GM21515 (cell line): ENCODE measurements around the gene PGA4.
"Not testable (repeated sequence)": the region's sequence is repeated elsewhere in the genome, so short reads cannot be mapped to it uniquely, and the experiment has no call there.

Experiments
- ATAC-seq: cut with Tn5 transposase; IDR thresholded peaks from one replicate; pipeline ENCODE4 v1.9.1; 2021; ENCODE audit not compliant: unreplicated experiment

PGA4 gene

DNA sequence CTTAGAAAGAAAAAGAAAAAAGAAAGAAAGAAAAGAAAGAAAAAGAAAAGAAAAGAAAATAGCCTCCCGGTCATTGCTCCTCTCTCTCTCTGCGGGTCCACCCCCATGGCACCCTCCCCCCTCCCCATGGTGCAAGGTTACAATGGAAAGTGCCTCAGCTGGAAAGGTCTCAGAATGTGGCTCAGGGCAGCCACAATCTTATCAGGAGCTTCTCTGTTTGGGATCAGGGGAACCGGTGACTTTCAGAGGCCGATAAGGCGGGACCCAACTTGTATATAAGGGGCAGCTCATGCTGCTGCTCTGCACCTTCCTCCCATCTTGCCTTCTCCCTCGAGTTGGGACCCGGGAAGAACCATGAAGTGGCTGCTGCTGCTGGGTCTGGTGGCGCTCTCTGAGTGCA, at the start of gene PGA4:
Gene PGA4, plus strand, starts transcription at position 301 of the 400 bp plus-strand sequence. Its CDS starts 54 bp downstream, at position 355.
- not testable (repeated sequence) for ATAC-seq

DNA sequence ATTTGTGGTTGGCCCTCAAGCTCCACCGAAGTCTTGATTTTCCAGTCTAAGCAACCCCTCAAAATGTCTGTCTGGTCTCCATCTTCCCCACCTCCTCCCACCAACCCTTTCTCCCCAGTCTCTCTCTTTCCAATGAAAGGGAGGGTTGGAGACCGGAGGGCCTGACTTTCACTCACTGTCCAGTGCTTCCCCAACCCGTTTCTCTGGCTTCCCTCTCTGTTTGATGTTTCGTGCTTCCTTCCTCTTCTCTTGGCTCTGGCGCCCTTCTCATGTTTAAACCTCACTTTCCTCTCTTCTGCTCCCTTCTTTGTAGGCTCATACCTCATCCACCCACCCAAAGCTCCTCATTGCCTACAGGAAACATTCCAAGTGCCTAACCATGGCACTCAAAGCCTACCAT, 49.8 kb upstream of the PGA4 start:
- no peak for ATAC-seq

DNA sequence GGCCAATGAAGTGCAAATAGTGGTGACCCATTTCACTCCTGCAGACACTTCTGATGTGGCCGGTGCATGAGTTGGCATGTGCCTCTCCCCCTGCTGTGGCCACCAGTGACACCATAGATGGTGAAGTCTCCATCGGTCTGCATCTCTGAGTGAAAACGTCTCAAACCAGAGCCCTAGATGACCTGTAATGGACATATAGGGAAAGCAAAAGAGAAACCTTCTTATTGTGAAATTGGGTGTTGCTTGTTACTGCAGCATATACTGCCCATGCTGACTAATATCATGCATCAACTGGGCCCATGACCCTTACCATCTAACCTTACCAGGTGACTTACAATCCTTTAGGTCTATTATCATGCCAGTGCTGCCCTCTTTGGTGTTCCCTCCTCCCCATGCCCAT, 49.3 kb upstream of the PGA4 start:
- ATAC-seq = no peak

DNA sequence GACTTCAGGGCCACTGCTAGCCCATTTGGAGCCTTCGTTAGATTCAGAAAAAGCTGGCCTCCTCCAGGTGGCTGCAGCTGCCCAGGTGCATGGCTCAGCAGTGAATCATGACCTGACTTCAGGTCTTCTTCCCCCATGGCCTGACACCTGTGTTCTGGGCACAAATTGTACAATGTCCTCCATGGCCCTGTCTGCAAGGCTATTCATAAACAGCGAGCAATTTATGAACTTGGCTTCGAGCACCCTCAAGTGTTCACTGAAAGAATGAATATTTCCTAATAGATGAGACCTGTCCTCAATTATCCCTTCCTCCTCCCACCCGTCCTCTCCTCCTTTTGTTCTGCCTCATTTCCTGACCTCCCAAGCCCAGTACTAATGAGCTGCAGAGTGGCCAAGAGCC, 48.7 kb upstream of the PGA4 start:
- ATAC-seq = no peak

DNA sequence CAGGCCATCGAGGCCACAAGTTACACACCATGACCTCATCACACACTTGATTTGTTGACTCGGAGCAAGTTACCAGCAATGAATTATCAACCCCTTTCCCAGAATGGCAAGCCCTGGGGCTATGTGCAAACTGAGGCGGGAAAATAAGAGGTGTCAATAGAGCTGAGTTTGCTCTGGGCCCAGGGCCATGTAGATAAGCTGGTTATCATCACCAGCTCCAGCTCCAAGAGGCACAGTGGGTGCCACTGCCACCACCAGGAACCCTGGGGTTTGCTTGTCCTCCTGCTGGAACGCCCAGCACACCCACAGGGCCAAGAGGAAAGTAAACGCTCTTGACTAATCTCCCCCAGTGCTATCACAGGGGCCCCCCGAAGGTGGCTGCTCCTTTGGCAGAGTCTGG, 47.9 kb upstream of the PGA4 start:
- ATAC-seq = no peak

DNA sequence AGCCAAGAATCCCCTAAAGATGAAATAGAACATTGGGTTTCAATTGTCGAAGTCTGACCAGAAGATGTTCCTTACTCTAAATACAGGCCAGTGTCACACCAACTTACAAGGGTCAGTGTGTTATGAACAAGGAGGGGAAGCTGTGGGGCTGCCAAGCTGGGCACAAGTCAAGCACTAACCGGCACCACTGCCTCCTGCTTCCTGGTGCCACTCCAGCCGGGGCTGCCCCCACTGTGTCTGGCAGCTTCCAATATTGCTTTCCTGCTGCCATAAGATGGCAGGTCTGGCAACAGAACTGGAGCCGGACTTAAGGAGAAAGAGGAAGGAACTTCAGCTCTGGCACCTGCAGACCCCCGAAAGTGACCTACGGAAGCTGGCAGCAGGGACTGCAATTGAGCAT, 47.2 kb upstream of the PGA4 start:
- ATAC-seq = no peak

DNA sequence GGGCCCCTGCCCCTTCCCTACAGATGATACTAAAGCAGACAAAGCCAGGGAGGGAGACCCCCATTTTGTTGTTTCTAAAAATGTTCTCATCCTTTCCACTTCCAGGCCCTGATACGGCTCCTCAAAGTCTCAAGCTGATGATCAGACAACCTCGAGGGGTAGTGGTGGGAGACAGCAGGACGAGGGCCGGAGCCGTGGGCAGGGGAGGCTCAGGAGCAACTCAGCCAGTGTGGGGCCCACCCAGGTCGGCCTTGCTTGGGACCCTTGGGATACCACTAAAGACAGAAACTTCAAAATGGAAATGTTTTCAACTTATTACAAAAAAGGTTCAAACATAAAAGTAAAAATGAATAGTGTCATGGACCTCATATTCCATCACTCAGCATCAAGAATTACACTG, 45.7 kb upstream of the PGA4 start:
- ATAC-seq = no peak

DNA sequence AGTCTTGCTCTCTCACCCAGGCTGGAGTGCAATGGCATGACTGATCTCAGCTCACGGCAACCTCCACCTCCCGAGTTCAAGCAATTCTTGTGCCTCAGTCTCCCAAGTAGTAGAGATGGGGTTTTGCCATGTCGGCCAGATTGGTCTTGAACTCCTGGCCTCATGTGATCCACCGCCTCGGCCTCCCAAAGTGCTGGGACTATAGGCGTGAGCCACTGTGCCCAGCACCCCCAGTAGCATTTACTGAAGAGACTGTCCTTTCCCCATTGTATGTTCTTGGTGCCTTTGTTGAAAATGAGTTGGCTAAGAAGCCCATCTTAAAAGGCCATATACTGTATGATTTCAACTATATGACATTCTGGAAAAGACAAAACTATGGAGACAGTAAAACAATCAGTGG, 41.9 kb upstream of the PGA4 start:
- not testable (repeated sequence) for ATAC-seq

DNA sequence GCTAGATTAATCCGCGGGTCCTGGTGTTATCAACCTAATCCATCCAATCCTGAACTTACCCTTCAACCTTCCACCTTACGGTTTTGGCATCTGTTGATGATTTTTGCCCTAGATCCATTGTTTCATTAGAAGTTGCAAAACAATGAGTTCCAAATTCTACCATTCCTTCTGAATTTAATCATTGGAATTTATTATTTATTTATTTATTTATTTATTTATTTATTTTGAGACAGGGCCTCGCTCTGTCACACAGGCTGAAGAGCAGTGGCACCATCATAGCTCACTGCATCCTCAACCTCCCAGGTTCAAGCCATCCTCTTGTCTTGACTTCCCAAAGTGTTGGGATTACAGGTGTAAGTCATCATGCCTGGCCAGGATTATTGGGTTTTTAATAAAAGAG, 40.7 kb upstream of the PGA4 start:
- no peak for ATAC-seq

DNA sequence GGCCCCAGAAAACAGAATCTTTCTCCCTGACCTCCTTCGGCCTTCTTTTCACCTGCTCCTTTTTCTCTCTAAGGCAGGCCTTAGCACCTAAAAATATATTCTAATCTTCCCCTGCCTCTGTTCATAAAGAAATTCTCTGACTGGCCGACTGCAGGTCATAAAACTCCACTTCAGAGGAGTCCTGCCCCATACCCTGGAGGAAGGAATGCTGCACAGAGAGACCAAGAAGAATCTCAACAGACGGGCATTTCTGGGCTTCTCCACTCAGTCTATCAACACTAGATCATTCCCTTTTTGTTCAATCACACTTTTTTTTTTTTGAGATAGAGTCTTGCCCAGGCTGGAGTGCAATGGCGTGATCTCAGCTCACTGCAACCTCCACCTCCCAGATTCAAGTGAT, 38.5 kb upstream of the PGA4 start:
- ATAC-seq = no peak

DNA sequence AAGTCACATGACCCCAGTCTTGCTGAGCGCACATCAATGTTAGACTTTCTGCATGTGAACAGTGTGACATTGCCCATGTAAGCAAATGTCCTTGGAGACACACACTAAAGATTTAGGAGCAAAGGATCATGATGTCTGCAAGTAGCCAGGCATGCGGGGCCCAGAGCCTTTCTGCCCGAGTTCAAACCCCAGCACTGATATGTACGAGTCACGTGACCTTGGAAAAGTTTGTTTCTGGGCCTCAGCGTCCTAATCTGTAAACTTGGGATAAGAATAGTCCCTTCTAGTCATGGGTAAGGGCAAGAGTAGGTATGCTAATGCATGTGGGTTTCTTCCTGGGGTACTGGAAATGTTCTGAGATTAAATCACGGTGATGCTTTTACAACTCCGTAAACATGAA, 35.6 kb upstream of the PGA4 start:
- ATAC-seq = no peak

DNA sequence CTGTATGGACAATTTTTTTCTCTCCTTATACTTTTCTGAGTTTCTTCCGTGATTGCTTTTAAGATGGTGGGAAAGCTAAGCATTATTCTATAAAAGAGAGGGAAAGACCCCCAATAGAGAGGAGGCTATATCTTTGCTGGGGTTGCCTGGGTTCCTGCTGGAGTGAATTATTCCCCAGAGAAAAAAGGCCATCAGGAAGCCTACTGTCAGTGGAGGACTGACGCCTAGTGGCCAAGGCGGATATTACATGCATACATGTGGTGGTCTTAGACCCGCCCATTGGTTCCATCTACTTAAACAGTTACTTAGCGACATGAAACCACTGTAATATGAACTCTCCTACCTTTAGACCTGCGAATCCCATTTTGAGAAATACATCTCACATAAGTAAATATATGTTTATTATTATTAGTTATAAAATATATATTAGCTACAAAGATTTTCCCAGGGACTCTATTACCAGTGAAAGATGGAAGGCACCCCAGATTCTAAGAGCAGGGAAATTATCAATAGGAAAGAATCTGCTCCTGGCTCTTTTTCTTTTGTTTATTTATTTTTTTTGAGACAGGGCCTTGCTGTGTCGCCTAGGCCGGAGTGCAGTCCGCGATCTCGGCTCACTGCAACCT, 34.5 kb upstream of the PGA4 start:
- no peak for ATAC-seq

DNA sequence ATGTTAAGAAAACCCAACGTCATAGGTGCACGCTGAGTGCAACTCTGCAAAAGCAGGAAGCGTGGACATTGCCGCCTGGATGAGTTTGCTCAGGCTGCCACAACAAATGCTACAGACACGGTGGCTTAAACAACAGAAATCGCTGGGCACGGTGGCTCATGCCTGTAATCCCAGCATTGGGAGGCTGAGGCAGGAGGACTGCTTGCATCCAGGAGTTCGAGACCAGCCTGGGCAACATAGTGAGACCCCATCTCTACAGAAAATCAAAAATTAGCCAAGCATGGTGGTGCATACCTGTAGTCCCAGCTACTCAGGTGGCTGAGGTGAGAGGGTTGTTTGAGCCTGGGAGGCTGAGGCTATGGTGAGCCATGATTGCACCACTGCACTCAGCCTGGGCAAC, 32.2 kb upstream of the PGA4 start:
- ATAC-seq = no peak

DNA sequence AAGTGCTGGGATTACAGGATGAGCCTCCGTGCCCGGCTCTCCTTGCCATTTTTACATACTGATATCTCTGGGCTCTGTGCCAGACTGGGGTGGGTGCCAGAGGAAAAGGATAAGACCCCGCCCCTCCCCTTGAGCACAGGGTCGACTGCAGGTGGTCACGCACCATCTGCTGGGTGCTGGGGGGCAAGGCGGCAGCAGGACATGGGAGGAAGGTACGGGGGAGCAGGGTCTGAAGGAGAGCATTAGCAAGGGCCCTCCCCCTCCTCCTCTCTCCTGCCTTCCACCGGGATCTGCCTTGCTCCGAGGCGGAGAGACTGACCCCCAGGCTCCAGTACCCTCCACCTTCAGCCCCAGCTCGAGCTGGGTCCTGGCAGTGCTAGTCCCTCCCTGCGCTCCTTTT, 28.6 kb upstream of the PGA4 start:
- ATAC-seq = no peak

DNA sequence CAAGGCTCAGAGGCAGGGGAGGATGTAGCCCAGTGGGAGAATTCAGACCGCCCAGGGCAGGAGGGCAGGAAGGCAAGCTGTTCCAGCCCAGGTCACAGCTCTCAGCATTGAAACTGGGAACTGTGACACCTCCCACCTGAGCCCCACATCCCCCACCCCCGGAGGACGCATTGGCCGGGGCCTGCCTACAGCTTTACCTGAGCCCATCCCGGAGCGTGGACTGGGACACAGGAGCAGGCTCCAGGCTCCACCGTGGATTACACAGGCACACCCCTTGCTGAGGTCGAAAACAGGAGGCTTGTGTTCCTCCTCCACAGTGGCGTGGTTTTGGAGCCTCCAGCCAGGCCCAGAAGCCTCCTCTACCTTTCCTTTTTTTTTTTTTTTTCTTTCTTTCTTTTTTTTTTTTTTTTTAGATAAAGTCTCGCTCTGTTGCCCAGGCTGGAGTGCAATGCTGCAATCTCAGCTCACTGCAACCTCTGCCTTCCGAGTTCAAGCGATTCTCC, 27.9 kb upstream of the PGA4 start:
- ATAC-seq = no peak

DNA sequence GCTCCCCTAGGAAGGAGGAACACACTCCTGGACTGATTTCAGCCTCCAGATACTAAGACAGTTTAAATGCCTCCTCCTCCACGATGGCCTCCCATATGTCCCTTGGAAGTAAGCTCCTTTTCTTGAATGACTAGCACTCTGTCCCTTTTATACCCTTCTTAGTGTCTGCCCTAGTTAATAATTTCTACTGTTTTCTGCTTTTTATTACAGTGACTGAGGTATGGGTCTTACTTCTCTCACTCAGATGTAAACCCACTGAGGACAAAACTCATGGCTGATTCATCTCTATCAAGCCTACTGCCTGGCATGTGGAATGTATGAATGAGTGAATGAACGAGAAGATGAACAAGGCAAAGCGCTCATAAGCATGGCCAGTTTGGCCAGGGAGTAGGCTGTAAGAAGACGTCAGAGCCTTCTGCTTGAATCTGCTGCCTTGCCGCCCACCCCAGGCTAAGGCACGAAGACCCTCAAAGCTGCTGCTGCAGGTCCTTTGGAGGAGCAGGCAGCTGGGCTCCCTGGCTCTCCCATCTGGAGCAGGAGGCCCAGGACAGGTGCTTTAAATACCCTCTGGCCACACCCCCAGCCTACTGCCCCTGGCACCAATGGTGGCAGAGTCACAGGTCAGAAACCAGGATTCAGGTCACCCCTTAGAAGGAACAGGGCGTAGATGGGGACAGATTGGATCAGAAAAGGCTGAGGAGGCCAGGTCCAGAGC, 27.0 kb upstream of the PGA4 start:
- ATAC-seq = no peak

DNA sequence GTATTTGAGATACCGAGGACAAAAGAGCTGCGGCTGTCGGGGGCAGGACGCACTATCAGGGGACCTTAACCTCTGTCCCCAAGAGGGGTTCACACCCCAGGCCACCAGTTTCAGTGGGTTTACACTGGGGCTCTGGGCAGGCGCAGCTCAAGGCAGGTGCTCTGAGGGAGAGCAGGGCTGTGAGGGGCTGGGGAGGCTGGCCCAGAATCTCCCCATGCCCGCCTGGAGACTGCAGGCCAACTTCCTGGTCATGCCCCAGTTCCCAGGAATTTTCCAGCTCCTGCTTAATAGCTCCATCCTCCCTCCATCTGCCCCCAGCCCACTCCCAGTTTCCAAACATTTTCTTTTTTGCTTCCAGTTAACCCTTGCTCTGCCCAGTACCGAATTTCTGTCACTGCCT, 26.4 kb upstream of the PGA4 start:
- ATAC-seq = no peak

DNA sequence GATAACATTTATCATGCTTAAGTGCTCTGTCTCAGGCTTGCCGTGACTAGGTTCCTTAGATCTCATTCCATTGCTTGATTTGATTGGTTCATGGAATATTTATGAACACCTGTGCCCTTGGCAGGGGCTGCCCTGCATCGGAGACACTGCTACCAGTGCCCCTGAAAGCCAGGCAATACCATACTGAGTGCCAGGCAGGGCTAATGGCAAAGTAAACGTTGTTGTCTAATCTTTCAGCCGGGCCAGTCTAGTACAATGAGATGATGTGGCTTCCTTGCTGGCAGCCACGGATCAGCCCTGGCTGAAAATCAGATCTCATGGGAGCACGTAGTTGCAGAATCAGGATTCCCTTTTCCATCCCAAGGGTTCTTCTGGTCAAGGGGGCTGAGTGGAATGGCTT, 23.8 kb upstream of the PGA4 start:
- no peak for ATAC-seq

DNA sequence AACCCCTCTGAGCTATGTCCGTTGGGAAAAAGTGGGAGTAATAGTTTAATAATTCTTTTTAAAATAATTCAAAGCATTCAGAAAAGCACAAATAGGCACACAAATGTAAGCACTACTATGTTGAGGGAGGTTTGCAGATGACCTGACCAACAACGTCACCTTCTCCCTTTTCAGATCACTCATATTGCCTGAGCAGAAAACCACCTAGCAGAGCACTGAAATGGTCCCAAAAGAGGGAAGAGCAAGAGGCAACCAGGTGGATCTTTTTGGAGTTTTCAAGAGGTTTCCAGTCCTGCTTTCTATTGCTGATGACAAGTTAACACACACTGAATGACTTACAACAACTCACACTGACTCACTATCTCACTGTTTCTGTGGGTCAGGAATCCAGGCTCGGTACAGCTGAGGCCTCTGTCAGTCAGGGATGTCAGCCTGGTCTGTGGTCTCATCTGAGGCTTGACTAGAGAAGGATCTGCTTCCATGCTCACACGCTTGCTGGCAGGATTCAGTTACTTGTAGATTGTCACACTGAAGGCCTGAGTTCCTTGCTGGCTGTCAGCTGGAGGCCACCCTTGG, 23.1 kb upstream of the PGA4 start:
- ATAC-seq = no peak

DNA sequence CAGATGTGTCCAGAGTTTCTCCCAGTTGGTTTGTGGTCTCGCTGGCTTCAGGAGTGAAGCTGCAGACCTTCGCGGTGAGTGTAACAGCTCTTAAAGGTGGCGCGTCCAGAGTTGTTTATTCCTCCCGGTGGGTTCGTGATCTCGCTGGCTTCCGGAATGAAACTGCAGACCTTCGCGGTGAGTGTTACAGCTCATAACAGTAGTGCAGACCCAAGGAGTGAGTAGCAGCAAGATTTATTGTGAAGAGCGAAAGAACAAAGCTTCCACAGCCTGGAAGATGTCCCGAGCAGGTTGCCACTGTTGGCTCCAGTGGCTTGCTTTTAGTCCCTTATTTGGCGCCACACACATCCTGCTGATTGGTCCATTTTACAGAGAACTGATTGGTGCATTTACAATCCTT, 20.7 kb upstream of the PGA4 start:
- ATAC-seq = no peak

DNA sequence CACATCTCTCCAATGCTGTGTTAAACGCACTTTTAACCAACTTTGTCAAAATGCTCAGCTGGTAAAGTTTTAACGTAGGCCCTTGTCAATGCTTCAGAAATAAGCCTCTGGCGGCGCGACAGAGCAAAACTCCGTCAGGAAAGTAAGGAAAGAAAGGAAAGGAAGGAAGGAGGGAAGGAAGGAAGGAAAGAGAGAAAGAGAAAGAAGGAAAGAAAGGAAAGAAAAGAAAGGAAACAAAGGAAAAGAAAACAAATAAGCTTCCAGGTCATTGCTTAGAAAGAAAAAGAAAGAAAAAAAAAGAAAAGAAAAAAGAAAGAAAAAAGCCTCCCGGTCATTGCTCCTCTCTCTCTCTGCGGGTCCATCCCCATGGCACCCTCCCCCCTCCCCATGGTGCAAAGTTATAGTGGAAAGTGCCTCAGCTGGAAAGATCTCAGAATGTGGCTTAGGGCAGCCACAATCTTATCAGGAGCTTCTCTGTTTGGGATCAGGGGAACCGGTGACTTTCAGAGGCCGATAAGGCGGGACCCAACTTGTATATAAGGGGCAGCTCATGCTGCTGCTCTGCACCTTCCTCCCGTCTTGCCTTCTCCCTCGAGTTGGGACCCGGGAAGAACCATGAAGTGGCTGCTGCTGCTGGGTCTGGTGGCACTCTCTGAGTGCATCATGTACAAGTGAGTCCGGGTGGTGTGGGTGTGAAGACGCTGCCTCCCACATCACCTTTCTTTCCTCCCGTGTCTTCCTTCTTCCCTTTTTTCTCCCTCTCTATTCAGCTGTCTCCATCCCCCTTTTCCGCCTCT, 19.0 kb upstream of the PGA4 start, which contains the start of gene PGA3:
Gene PGA3, plus strand, starts transcription at position 566 of the 797 bp plus-strand sequence. Its CDS starts 50 bp downstream, at position 616.
- not testable (repeated sequence) for ATAC-seq
